ENCODE data around the gene ADCY5. TPM values are rescaled to one million over a fixed set of nuclear protein-coding genes. Genes with fewer than 3 reads are reported as not detected.

The ADCY5 gene
- total RNA-seq, 4 donors from 2014 or later = 0.46 to 3.5 (median 1.3) TPM

- H3K4me3 ChIP-seq (ENCODE audit: low read depth, poor library complexity, severe bottlenecking) = no peak overlapping the region
- 78 to 83% methylated on average over 11 of the region's 11 CpGs for WGBS, 2 donors
- TF ChIP-seq CTCF (IDR thresholded peaks at IDR 0.05) (no peak), POLR2A (IDR thresholded peaks at IDR 0.05) (no peak)
- DNase-seq (ENCODE audit: low spot score in 2 of 2) = no peak
- intact Hi-C loops (cut with DNase I; ENCODE audit: low total_unique reads) = no loop called here
Measured at GRCh38 chr3:123322866-123323265, 126.0 kb downstream of the ADCY5 start.

DNA sequence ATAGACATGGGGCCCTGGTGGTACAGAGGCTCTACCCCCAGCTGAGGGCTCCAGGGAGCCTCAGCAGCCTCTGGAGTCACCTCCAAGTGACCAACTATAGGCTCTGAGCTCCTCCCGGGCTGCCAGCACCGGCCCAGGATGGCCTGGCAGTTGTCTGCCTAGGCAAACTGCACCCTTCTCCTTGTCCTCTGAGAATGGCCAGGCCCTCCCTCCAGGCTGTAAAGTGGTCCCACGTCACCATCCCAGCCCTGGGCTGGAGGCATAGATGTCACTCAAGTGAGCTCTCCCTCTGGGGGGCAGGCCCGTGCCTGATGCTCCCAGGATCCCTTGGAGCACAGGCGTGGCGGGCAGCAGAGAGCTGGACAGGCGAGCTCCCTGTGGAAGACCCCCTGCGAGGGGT, 127.1 kb downstream of the ADCY5 start:
- intact Hi-C loops (cut with DNase I; ENCODE audit: low total_unique reads) = no loop called here
- no peak for TF ChIP-seq POLR2A (IDR thresholded peaks at IDR 0.05)
- DNase-seq (ENCODE audit: low spot score in 2 of 2) = no peak
- 91 to 98% methylated on average over 6 to 8 of the region's 8 CpGs for WGBS, 2 donors
- no peak overlapping the region for H3K4me3 ChIP-seq (ENCODE audit: low read depth, poor library complexity, severe bottlenecking)

DNA sequence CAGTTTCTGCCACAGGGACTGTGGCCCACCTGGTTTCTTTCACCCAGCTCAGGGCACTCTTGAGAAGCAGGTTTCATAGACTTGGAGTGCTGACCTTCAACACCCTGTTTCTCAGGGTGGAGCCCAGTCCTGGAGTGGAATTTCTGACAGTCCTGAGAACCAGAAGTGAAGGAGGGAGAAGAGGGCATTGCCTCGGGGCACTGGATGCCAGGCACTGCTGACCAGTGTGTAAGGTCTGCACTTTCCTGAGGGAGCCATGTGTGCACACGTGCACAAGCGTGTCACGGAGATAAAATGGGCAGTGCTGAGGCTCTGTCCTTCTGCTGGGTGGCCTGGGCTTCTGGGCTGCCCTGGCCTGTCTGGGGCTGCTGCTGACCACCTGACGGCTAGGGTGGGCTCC, 128.7 kb downstream of the ADCY5 start:
- TF ChIP-seq POLR2A (IDR thresholded peaks at IDR 0.05) (no peak), CTCF (IDR thresholded peaks at IDR 0.05) (no peak)
- WGBS, 2 donors = 89 to 92% methylated on average over 5 of the region's 5 CpGs
- no peak overlapping the region for H3K4me3 ChIP-seq (ENCODE audit: low read depth, poor library complexity, severe bottlenecking)
- DNase-seq (ENCODE audit: low spot score in 2 of 2) = no peak
- intact Hi-C loops (cut with DNase I; ENCODE audit: low total_unique reads) = no loop called here

DNA sequence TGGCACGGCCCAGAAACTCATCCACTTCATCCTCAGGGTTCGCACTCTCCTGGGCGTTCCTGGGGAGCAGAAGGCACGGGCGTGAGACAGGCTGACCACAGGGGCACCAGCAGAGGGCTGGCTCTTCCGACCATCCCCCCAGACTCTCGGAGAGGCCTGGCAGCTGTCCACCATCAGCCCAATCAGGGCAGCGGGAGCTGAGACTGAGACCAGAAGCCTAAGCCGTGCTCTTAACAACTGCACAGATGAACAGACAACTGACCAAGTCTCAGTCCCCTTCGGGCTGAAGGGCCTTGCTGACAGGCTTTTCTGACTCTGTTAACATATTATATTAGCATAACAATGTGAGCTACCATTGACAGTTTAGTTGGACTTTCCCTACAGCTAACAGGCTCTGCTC, 129.1 kb downstream of the ADCY5 start:
- no peak for DNase-seq (ENCODE audit: low spot score in 2 of 2)
- intact Hi-C loops (cut with DNase I; ENCODE audit: low total_unique reads) = no loop called here
- no peak overlapping the region for H3K4me3 ChIP-seq (ENCODE audit: low read depth, poor library complexity, severe bottlenecking)
- 64 to 78% methylated on average over 10 of the region's 10 CpGs for WGBS, 2 donors
- TF ChIP-seq POLR2A (IDR thresholded peaks at IDR 0.05) (no peak), CTCF (IDR thresholded peaks at IDR 0.05) (no peak)

GRCh38 chr3:123318374-123318773, 130.5 kb downstream of the ADCY5 start:
- WGBS, 2 donors = 82 to 100% methylated on average over 2 to 3 of the region's 3 CpGs
- no peak overlapping the region for H3K4me3 ChIP-seq (ENCODE audit: low read depth, poor library complexity, severe bottlenecking)
- DNase-seq (ENCODE audit: low spot score in 2 of 2) = no peak
- intact Hi-C loops (cut with DNase I; ENCODE audit: low total_unique reads) = no loop called here
- TF ChIP-seq POLR2A (IDR thresholded peaks at IDR 0.05) (no peak), CTCF (IDR thresholded peaks at IDR 0.05) (no peak)

- intact Hi-C loops (cut with DNase I; ENCODE audit: low total_unique reads) = no loop called here
- DNase-seq (ENCODE audit: low spot score in 2 of 2) = no peak
- 90 to 91% methylated on average over 14 of the region's 14 CpGs for WGBS, 2 donors
- TF ChIP-seq CTCF (IDR thresholded peaks at IDR 0.05) (no peak), POLR2A (IDR thresholded peaks at IDR 0.05) (no peak)
- H3K4me3 ChIP-seq (ENCODE audit: low read depth, poor library complexity, severe bottlenecking) = no peak overlapping the region
Measured at GRCh38 chr3:123317716-123318115, 131.2 kb downstream of the ADCY5 start.

All from lower leg skin (tissue), 4 donors.